Prostate gland (tissue), 2 donors: Measurements from ENCODE around the gene ZNF766. TPM values are rescaled to one million over a fixed set of nuclear protein-coding genes. Genes with fewer than 3 reads are reported as not detected.

ENCODE experiments used
- DNase-seq: peaks from one replicate; pipeline ENCODE4 v3.0.0-alpha.2; 2019; ENCODE audit warnings: low spot score
- H3K27ac ChIP-seq, 2 donors: fragments of 200-600 bp; sonication (generic); 2 replicates each; pipeline ENCODE4 v1.5.1; 2017 to 2019
- H3K27me3 ChIP-seq: fragments of 200-600 bp; sonication (generic); replicated peaks from 2 replicates; pipeline ENCODE4 v1.5.1; 2019; ENCODE audit not compliant: insufficient read depth
- H3K36me3 ChIP-seq, 2 donors: fragments of 200-600 bp; sonication (generic); 1 replicate in 1 of 2; 2 replicates in 1 of 2; pipeline versions ENCODE4 v1.5.1 to v1.8.1; 2017 to 2019
- H3K4me1 ChIP-seq: fragments of 200-600 bp; sonication (generic); replicated peaks from 2 replicates; pipeline ENCODE4 v1.5.1; 2019
- H3K4me3 ChIP-seq, 2 donors: fragments of 200-600 bp; sonication (generic); 2 replicates each; pipeline ENCODE4 v1.5.1; 2017 to 2019
- H3K9me3 ChIP-seq: fragments of 200-600 bp; sonication (generic); 2 replicates; pipeline ENCODE4 v1.5.1; 2017
- CTCF ChIP-seq, 4 experiments: fragments of 200-600 bp in 2 of 4; fragments of 450-650 bp in 2 of 4; sonication (generic) in 2 of 4; IDR thresholded peaks; 1 replicate in 3 of 4; 2 replicates in 1 of 4; pipeline ENCODE4 v1.5.1; 2016 to 2019; ENCODE audit warnings: antibody characterized with exemption in 4 of 4, mild to moderate bottlenecking in 2 of 4, moderate library complexity in 2 of 4
- POLR2A ChIP-seq: fragments of 450-650 bp; IDR thresholded peaks from one replicate; pipeline ENCODE4 v1.6.1; 2016; ENCODE audit warnings: antibody characterized with exemption, mild to moderate bottlenecking
- POLR2AphosphoS5 ChIP-seq: sonication (generic); formaldehyde crosslinking; IDR thresholded peaks from one replicate; pipeline ENCODE4 v1.6.1; 2017; ENCODE audit warnings: antibody characterized with exemption
- WGBS: methylation state at CpG from one replicate; pipeline ENCODE4 v1.1.5; 2018; 5-methylcytosine and 5-hydroxymethylcytosine counted together
- intact Hi-C: fragments of 100-400 bp; cut with DNase I; formaldehyde crosslinking; loops from one replicate; pipeline ENCODE4 v1.14.2; 2022
- total RNA-seq, 2 donors: library from RNA; depleted of rRNA; stranded (reverse); fragments of >200 nt; gene quantifications; one replicate each; pipeline ENCODE4 v1.1.0, GENCODE V29; 2016

Gene ZNF766
- total RNA-seq: 10 to 100 TPM; 12.9 to 13.0 TPM

- peak; percentile 99 for TF ChIP-seq POLR2AphosphoS5
- peak in 1 of 4 experiments; percentile 28 for TF ChIP-seq CTCF (IDR thresholded peaks at IDR 0.05)
- TF ChIP-seq POLR2A: peak; percentile 92
- no peaks in the 10 kb centered on the region for H3K4me1 ChIP-seq
- intact Hi-C loops: no loop called here
- DNase-seq: peak; percentile 97
- H3K4me3 ChIP-seq: peak within 1 kb of the TSS; percentile 97 to 98
- no peaks in the 10 kb centered on the region for H3K36me3 ChIP-seq
- WGBS: under 1% methylated on average over 51 of the region's 70 CpGs
- no peaks in the 10 kb centered on the region for H3K9me3 ChIP-seq
- H3K27me3 ChIP-seq: no peaks in the 10 kb centered on the region
- peak within 1 kb of the TSS; percentile 93 to 94 for H3K27ac ChIP-seq
Measured at GRCh38 chr19:52269338-52270261, at the start of gene ZNF766. Gene ZNF766, plus strand, starts transcription at chr19:52269587. Its CDS starts 27 bp downstream, at chr19:52269614.

GRCh38 chr19:52219611-52220010 is 49.8 kb upstream of the ZNF766 start:
- Histone ChIP-seq H3K4me3 (no peak overlapping the region), H3K36me3 (peaks cover 43 to 51% of the 10 kb centered on the region in 2 donors), H3K27ac (no peak overlapping the region), H3K9me3 (no peaks in the 10 kb centered on the region), H3K27me3 (no peaks in the 10 kb centered on the region), H3K4me1 (no peaks in the 10 kb centered on the region)
- no peak for TF ChIP-seq CTCF (IDR thresholded peaks at IDR 0.05)
- TF ChIP-seq POLR2A: no peak
- no peak for TF ChIP-seq POLR2AphosphoS5
- WGBS: 97% methylated on average over 8 of the region's 8 CpGs
- no peak for DNase-seq
- intact Hi-C loops: no loop called here

GRCh38 chr19:52221031-52221430 is 48.4 kb upstream of the ZNF766 start:
- H3K27ac ChIP-seq: no peak overlapping the region
- TF ChIP-seq POLR2AphosphoS5 (no peak), CTCF (IDR thresholded peaks at IDR 0.05) (no peak), POLR2A (no peak)
- no peak for DNase-seq
- WGBS: 97% methylated on average over 6 of the region's 6 CpGs
- no peaks in the 10 kb centered on the region for H3K4me1 ChIP-seq
- no peaks in the 10 kb centered on the region for H3K27me3 ChIP-seq
- peaks cover 49 to 52% of the 10 kb centered on the region in 2 donors for H3K36me3 ChIP-seq
- H3K9me3 ChIP-seq: no peaks in the 10 kb centered on the region
- intact Hi-C loops: no loop called here
- H3K4me3 ChIP-seq: no peak overlapping the region

DNA sequence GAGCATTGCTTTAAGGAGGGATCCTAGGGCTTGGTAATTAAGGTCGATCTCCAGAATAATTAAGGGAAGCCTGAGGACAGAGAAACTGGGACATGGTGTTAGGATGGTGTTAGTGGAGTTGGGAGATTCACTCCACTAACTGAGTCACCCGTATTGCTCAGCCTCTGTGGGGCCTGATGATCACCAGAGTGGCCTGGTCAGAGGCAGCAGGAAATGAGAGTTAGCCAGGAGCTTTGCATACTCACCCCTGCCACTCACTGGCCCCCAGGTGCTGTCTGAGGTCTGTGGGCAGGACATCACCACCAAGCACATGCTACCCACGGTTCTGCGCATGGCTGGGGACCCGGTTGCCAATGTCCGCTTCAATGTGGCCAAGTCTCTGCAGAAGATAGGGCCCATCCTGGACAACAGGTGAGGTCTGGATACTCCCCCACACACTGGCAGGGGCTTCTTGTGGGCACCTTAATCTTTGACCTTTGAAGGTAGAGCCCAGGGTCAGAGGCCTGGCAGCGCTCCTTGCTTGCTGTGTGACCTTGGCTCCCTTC is 47.5 kb upstream of the ZNF766 start:
- WGBS: 92% methylated on average over 7 of the region's 7 CpGs

More for the DNA sequence above, 47.5 kb upstream of the ZNF766 start:
- intact Hi-C loops: no loop called here
- no peaks in the 10 kb centered on the region for H3K9me3 ChIP-seq
- H3K36me3 ChIP-seq: peaks cover 46 to 57% of the 10 kb centered on the region in 2 donors
- no peaks in the 10 kb centered on the region for H3K27me3 ChIP-seq
- H3K4me1 ChIP-seq: no peaks in the 10 kb centered on the region
- DNase-seq: no peak
- no peak overlapping the region for H3K27ac ChIP-seq
- TF ChIP-seq CTCF (IDR thresholded peaks at IDR 0.05): no peak
- no peak for TF ChIP-seq POLR2A
- TF ChIP-seq POLR2AphosphoS5: no peak
- no peak overlapping the region for H3K4me3 ChIP-seq
